Activated T-helper 1 cell treated with anti-CD3 and anti-CD28 coated beads, Interleukin-2, amount 50 U/mL, for 16 hours (primary cell): ENCODE measurements around the gene ESR1.
"Not testable (repeated sequence)": the region's sequence is repeated elsewhere in the genome, so short reads cannot be mapped to it uniquely, and the experiment has no call there.

ENCODE experiments used
- DNase-seq, 2 donors: peaks; one replicate each; pipeline ENCODE4 v3.0.0-alpha.2; 2020; ENCODE audit warnings: low read depth in 1 of 2, low spot score in 1 of 2

Gene ESR1

DNA sequence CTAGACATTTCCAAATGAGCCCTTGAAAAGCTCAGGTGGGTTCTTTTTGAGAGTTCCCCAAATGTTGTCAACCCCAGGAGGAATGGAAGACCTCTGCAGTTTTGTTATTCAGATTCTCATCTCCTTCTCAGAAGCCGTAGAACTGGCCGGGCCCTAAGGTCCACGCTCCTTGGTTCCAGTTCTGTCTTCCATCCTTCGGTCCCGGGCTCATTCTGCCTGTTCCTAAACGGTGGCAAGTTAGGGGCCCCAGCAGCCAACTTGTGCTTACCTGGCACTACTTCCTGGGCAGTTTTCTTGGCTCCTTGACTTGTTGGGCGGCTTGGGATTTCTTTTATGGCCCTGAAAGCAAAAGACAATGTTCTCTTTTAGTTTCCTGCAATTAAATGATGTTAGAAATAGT is 6.4 kb downstream of the ESR1 start:
- no peak for DNase-seq

DNA sequence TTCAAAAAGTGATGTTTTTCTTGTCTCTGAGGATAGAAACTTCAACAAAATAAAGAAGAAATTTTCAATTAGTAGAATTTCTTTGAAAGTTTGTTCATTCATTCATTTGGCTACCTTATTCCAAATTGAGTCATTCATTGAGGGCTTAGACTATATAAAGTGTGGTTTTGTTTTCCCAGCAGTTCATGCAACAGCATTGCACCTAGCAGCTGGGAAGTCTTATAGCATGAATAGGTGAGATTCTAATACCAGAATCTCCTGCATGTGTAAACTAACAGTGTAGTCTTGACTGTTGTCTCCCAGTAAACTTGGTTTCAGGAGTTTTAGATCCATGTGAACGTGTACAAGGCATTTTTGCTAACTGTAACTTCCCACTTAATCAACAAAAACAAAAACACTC is 7.1 kb downstream of the ESR1 start:
- DNase-seq = no peak

DNA sequence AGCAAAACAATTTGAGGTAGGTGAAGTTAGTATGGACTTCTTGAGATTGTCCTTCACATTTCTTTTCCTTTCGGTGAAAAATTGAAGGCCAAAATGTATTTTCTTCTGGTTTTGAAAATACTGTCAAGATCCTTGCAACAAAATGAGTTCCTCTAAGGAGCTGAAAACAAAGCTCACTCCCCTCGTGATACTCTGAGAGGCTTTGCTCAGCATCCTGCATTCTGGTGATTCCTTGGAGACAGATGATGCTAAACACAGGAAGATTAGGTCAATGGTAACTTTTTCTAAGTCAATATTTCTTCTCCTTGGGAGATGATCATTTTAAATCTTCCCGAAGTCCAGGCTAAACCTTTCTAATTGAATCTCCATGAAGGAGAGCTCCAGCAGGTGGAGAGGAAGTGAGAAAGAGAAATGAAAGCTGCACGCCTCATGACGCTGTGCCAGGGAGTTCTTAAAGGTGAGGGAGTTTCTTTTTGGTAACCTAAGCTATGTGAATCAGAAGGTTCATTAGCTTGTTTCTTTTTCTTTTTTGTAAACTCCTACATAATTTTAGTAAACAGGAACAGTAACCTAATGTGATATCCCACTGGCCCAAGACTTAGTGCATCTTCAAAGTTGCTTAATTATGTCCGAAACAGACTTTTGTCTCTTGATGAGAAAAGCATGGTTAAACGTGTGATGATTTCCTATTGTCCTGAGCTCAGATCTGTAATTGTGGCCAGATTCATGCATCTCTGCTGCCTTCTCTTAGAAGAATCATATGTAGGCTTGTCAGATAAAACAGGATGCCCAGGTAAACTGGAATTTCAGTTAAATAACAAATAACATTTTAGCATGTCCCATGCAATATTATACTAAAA is 15.0 kb downstream of the ESR1 start:
- no peak for DNase-seq

DNA sequence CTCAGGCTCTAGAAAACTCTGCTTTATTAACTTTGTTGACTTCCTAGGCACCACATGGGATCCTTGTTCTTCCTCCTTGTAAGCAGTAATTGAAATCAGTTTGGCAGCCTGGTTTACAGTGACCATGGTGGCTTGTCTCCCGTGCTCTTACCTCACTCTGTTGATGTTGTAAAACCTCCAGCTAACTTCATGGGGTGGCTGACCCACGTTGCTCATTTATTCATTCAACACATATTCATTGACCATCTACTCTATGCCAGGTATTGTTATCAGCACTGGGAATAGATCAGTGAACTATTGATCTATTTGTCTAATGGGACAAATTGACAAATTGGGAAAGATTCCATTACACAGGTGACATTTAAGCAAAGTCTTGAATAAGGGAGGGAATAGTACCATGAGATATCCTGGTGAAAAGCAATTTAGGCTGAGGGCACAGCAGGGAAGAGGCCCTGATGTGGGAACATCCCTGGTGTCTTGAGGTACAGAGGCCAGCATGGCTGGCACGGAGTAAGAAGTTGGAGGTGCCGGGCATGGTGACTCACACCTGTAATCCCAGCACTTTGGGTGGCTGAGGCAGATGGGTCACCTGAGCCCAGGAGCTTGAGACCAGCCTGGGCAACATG is 19.1 kb downstream of the ESR1 start:
- DNase-seq = no peak

DNA sequence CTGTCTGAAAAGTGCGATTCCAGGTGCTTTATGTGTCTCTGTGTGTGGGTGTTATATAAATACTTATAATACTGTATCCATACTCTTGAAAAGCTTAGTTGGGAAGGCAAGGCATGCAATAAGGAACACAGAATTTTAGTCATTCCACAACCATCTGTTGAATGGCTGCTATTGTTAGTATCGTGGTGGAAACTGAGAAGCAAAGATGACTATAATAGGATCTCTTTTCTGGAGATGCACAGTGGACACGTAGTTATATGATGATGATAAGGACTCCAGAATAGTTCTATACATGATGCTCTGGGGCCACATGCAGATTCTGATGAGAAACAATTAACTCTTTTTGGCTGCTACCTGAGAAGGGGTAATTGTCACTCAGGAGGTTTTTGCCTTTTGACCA is 25.2 kb downstream of the ESR1 start:
- no peak for DNase-seq

DNA sequence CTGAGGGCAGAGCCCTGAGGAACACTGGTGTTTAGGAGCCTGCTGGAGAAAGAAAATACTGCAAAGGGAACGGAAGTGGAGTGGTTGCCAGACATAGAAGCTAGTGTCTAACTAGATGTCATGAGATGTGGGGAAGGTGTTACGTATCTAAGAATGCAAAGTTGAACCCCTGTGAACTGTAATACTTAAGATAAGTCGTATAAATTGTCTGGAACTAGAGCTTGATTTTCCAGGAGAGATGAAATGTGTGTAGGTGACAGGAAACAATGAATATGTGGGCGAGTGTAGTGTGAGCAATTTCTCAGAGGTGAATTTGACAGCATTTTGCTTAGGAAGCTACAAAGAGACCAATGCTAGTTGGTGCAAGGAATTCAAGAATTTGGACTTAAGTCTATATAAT is 27.9 kb downstream of the ESR1 start:
- no peak for DNase-seq

DNA sequence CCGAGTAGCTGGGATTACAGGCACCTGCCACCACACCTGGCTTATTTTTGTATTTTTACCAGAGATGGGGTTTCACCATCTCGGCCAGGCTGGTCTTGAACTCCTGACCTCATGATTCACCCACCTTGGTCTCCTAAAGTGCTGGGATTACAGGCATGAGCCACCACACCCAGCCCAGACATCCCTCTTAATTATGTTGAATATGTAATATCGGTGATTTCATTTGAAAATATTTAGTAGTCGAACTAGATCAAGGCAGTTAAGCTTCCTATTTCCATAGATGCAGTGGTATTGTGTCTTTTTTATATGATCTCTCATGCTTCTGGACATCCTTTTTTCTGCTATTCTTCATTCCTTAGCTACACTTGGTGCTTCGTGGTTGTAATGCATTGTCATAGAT is 29.7 kb downstream of the ESR1 start:
- no peak for DNase-seq

DNA sequence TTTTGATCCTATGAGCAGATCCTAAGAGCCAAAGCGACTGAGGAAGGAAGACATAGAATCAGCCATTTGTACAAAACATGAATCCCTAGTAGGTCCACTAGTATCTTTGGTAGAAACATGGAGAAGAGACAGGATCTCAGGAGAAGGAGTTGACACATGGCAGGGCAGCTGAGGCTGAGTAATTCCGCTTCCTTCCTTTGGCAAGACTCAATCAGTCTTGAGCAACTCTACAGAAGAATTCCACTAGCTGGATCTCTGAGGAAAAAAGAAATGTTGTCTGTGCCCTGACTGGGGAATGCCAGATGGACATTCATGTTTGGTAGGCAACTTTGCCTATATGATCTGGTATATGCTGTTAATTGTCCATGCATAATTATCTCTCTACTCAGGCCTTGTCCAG is 35.3 kb downstream of the ESR1 start:
- DNase-seq = no peak

DNA sequence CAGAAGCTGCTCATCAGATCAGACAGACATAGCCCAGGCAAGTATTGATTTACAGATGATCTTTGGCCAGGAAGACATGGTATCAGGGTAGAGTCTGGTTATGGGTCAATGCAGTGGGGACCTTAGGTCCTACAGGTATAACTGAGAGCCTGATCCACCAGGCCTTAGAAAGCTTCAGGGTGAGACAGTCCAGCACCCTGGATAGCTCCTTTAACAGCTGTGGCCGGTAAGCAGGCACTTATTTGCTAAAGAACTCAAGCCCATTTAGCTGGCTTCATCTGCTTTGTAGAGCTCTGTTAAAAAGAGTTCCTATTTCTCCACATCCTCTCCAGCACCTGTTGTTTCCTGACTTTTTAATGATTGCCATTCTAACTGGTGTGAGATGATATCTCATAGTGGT is 39.6 kb downstream of the ESR1 start:
- no peak for DNase-seq

DNA sequence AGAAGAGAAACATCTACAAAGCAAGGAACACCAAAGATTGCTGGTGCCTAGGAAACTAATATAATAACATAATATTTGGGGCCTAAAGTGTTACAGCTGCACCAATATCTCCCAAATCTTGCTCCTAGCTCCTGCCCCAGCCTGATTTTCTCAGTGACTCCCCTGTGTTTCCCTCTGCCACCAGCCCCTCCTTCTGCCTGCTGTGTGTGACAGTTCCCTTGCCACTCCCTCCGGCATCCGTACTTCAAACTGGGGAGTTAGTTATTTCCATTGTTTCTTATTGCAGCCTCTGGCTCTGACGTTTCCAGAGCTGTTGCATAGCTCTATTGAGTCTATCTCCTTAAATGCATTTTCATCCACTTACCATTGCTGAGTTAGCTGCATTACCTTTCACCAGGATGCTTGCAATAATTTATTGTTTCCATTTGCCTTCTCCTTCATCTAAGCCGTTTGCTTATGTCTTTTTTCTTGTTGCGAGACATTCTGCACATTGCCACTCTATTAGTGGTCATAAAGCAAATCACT is 43.1 kb downstream of the ESR1 start:
- no peak for DNase-seq

DNA sequence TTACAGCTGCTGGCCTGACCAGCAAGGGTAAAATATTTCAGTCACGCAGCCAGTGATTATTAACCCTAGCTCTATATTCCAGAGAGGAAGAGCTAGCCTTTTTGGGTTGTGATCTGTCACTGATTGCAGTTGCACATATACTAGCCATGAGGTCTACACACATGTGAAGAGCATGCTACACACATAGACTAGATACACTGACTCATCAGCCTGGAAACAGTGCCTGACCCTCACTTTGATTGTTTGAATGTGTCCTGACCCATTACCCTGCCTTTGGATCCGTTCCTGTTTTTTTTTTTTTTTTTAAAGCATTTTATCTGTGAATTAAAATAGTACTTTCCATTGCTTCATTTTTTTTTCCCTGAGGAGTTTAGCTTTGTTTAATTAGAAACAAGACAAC is 50.8 kb downstream of the ESR1 start:
- DNase-seq = no peak

DNA sequence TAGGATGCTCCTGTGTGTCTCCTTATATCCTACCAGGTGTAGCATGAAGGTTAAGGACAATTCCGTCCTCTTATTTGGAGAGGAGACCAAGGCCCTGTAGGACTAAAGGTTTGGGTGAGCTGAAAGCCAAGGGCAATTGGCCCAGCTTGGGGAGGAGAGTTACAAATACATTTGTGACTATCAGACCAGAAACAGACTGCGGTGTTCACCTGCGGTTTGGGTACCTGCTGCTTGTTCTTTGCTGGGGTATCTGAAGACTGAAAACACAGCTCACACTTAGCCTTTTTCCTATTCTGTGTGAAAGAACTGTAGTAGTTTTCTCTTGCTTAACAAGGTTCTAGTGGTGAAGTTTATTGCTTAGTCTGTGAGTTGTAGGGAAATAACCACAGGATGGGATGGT is 55.0 kb downstream of the ESR1 start:
- DNase-seq = no peak

DNA sequence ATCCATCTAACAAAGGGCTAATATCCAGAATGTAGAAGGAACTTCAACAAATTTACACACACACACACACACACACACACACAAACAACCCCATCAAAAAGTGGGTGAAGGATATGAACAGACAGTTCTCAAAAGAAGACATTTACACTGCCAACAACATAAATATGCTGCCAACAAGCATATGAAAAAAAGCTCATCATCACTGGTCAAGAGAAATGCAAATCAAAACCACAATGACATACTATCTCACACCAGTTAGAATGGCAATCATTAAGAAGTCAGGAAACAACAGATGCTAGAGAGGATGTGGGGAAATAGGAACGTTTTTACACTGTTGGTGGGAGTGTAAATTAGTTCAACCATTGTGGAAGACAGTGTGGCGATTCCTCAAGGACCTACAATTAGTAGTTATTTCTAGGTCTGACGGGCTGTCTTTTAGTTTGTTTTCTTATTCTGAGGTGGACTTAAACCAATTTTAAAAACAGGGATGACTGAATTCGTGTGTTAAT is 59.9 kb downstream of the ESR1 start:
- DNase-seq = not testable (repeated sequence)

DNA sequence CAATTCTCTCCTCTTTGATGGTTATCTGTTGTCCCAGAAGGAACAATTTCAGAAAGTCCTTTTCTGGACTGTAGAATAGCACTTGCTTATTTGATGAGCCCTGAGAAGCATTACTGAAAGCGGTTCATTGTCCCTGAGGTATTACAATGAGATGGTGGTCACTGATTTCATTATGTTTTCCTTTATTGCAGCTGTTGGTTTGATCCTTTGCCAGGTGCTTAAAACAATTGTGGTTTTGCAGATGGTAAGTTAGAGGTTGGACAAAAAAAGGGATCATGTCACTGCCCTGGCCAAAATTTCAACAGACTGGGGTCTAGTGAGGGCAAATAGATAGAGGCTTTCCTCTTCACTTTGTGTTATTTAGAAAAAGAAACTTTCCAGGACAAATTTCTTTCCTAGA is 61.9 kb downstream of the ESR1 start:
- DNase-seq = no peak

DNA sequence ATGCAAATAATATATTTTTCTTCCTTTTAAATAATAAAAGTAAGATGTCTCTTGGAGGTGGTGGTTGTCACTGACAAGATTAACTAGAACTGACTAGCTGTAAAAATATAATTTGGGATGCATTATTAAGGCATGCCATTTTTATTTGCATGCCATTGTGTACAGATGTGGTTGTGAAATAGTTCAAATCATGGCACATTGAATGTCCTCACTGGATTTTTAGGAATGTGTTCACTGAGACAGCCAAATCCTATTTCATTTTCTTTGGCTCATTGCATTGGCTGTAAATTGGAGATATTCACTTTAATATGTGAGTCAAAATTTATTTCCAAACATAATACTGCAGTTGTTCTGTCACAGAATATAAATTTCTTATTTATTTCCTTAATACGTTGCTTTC is 62.3 kb downstream of the ESR1 start:
- DNase-seq = no peak

DNA sequence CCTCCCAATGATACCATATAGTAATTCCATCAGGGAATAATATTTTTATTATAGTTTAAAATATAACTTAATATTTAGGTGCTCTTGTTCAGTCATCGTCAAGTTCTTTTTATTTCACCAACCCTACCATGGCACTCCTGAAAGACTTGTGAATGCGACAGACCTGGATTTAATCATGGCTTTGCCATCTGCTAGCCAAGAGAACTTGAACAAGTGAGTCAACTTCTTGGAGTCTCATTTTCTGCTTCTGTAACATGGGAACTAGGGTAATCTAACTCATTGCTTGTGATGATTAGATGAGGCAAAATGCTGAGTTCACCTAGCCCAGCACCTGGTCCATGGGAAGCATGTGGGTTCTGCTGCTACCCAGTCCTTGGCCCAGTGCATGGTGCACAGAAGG is 62.9 kb downstream of the ESR1 start:
- no peak for DNase-seq

DNA sequence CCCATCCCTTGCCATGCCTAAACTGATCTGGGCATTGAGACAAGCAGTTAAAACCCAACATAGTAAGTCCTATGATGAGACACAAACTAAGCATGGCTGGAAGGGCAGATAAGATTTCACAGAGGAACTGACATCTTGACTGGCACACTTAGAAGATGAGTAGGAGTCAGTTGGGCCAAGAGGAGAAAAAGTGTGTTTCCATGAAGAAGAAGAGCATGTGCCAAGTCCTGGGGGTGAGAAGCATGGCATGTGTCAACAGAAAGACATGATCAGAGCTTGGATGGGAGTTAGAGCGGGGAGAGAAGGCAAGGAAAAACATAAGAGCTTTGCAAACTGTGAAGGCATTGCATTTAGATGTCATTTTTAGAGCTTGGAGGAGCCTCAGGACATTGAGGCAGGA is 68.0 kb downstream of the ESR1 start:
- DNase-seq = no peak

DNA sequence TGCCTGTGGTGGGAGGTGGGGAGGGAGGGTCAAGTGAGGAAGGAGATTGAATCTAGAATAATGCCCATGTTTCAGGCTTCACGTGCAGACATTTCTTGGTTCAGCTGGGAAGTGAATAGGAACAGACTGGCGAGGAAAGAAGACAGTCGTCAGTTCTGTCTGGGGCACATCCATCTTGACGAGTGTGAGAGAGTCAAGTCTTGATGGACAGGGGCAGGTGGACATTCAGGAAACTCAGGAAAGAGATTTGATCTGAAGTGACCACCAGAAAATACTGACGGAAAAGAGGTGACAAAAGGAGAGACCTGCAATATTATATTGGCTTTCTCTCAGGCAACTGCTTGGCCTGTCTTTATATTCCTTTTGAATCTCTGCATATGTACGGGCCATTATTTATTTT is 68.6 kb downstream of the ESR1 start:
- no peak for DNase-seq

DNA sequence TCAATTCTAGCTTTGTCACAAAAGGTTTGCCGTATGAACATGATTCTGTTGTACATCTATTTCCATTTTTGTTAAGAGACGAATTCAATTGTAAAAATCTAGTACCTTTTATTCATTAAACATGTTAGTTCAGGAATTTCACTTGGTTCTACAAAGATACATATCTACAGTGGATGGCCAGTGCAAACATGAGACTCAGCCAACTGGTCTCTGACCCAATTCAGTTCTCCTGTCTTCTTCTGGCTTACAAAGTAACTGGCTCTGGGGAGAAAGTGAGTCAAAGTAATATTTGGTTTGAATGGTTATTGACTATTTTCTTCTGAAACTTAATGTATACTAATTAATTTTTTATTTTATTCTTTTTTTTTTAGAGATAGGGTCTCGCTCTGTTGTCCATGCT is 70.0 kb downstream of the ESR1 start:
- no peak for DNase-seq

DNA sequence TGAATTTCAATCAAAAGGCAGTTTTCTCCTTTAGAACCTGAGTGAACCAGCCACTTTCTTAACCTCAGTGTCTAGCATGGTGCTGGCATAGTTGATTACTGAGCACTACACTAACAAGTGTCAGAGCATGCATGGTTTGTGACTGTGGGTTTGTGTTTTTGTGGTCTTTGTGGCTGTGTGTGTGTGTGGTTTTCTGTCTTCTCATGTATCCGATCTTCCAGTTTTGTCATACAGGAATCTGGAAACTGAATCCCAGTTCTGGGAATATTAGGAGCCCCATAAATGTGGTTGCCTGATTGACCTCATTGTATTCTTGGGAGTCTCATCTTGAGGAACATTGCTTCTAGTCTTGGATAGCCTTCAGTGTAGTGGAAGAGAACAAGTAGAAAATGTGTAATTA is 73.7 kb downstream of the ESR1 start:
- no peak for DNase-seq

DNA sequence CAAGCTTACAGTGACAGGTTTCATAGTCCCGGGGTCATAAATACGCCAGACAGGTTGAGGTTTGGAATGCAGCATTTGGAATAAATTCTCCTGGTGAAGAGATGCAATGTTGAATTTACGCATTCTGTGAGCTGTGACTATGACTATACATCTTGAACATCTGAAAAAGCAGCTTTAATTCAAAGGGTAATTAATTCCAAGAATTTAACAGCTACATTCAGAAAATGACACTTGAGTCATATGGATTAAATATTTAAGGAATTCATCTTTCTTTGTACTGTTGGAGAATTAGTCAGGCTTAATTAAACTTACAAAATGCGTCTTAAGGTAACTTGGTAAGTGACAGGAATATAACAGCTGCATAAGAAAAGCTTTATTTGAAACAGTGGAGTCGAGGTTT is 74.7 kb downstream of the ESR1 start:
- no peak for DNase-seq

DNA sequence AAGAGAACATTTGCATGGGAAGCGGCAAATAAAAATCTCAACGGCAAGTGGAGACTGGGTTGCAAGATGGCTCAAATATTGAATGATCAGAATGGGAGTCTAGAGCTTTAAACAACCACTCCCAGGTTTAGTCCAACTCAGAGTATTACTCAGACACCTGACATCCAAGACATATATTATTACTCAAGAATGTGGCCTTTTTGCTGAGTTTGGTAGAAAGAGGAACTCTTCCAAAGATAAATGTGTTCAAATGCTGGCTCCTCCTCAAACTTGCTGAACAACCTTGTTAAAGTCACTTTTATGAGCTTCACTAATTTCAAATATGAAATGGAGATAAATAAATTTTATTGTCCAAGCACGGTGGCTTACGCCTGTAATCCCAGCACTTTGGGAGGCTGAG is 77.8 kb downstream of the ESR1 start:
- no peak for DNase-seq

DNA sequence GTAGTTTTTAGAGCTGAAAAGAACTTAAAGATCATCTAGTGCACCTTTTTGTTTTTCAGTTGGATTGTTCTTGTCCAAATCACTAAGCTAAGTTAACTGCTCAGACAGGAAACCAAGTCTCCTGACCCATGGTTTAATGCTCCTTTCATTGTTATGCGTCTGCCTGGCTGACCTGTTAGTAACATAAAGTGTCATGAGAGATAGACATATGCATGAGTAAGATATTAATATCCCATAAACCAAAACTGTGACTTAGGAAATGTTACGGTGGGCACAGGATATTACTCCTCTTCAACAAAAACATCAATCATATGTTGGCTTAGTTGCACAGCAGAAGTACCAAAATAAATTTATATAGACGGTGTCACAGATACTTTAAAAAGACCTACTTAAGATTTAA is 84.0 kb downstream of the ESR1 start:
- no peak for DNase-seq
